HG03280 (cell line): Measurements from ENCODE around the gene NOTCH3.

Source experiments
- ATAC-seq: cut with Tn5 transposase; IDR thresholded peaks from one replicate; pipeline ENCODE4 v1.9.1; 2021; ENCODE audit warnings: mild to moderate bottlenecking, moderate library complexity; ENCODE audit not compliant: unreplicated experiment

NOTCH3 gene

GRCh38 chr19:15197275-15197941 lies 3.4 kb downstream of the NOTCH3 start:
- no peak for ATAC-seq

GRCh38 chr19:15196360-15197005 lies 4.3 kb downstream of the NOTCH3 start:
- no peak for ATAC-seq

GRCh38 chr19:15195371-15196334 lies 5.1 kb downstream of the NOTCH3 start:
- no peak for ATAC-seq

- no peak for ATAC-seq
These were observed 5.9 kb downstream of the NOTCH3 start for GRCh38 chr19:15194938-15195337.

- ATAC-seq, result no peak
These were observed 8.8 kb downstream of the NOTCH3 start for GRCh38 chr19:15191982-15192381.

GRCh38 chr19:15191514-15191913 lies 9.3 kb downstream of the NOTCH3 start:
- no peak for ATAC-seq

- ATAC-seq, result no peak
These were observed 11.9 kb downstream of the NOTCH3 start for GRCh38 chr19:15188851-15189250.

GRCh38 chr19:15187026-15188007 lies 13.5 kb downstream of the NOTCH3 start:
- ATAC-seq, result no peak

- ATAC-seq, result no peak
These were observed 15.6 kb downstream of the NOTCH3 start for GRCh38 chr19:15185188-15185587.

GRCh38 chr19:15184776-15185175 lies 16.0 kb downstream of the NOTCH3 start:
- no peak for ATAC-seq

- no peak for ATAC-seq
These were observed 19.4 kb downstream of the NOTCH3 start for GRCh38 chr19:15181394-15181793.

- no peak for ATAC-seq
These were observed 20.1 kb downstream of the NOTCH3 start for GRCh38 chr19:15180451-15181390.

GRCh38 chr19:15178629-15179308 lies 22.0 kb downstream of the NOTCH3 start:
- ATAC-seq, result no peak

- ATAC-seq, result peak; percentile 66
These were observed 23.3 kb downstream of the NOTCH3 start for GRCh38 chr19:15177269-15178116.

- ATAC-seq, result no peak
These were observed 25.2 kb downstream of the NOTCH3 start for GRCh38 chr19:15175609-15176008.

- ATAC-seq, result no peak
These were observed 26.9 kb downstream of the NOTCH3 start for GRCh38 chr19:15173746-15174404.

- ATAC-seq, result no peak
These were observed 30.4 kb downstream of the NOTCH3 start for GRCh38 chr19:15170345-15170744.
